LNCaP clone FGC (cell line): ENCODE results near the gene DOCK7.
"Not testable (repeated sequence)": the region's sequence is repeated elsewhere in the genome, so short reads cannot be mapped to it uniquely, and the experiment has no call there.

Source experiments
- DNase-seq: peaks from one replicate; pipeline ENCODE4 v3.0.0-alpha.2; 2011; ENCODE audit warnings: low read depth
- H3K4me3 ChIP-seq: 2 replicates; pipeline ENCODE4 v1.5.1; 2011; ENCODE audit warnings: mild to moderate bottlenecking, low read depth, low read length, control low read depth
- CTCF ChIP-seq: IDR thresholded peaks from 2 replicates; pipeline ENCODE4 v1.5.1; 2012; ENCODE audit warnings: mild to moderate bottlenecking; ENCODE audit not compliant: control insufficient read depth, insufficient read depth; ENCODE audit errors: extremely low read depth

DOCK7 gene

GRCh38 chr1:62612770-62613169 is 75.4 kb downstream of the DOCK7 start:
- no peak for TF ChIP-seq CTCF
- H3K4me3 ChIP-seq: no peak overlapping the region
- no peak for DNase-seq

- not testable (repeated sequence) for DNase-seq, H3K4me3 ChIP-seq
These were observed 77.6 kb downstream of the DOCK7 start for GRCh38 chr1:62610588-62610987.

GRCh38 chr1:62608905-62609304 is 79.3 kb downstream of the DOCK7 start:
- TF ChIP-seq CTCF: no peak
- no peak for DNase-seq
- H3K4me3 ChIP-seq: no peak overlapping the region

- H3K4me3 ChIP-seq: no peak overlapping the region
- no peak for TF ChIP-seq CTCF
- no peak for DNase-seq
These were observed 86.7 kb downstream of the DOCK7 start for GRCh38 chr1:62601457-62601856.

- DNase-seq: no peak
- no peak for TF ChIP-seq CTCF
- H3K4me3 ChIP-seq: no peak overlapping the region
These were observed 89.1 kb downstream of the DOCK7 start for GRCh38 chr1:62599044-62599443.

GRCh38 chr1:62597281-62597680 is 90.9 kb downstream of the DOCK7 start, which contains the start of gene ANGPTL3:
Gene ANGPTL3 (plus strand): TSS chr1:62597520. CDS start chr1:62597567, 47 bp downstream.
- no peak for DNase-seq
- no peak within 1 kb of the TSS for H3K4me3 ChIP-seq
- no peak for TF ChIP-seq CTCF

GRCh38 chr1:62595647-62596046 is 92.5 kb downstream of the DOCK7 start:
- DNase-seq: no peak
- no peak for TF ChIP-seq CTCF
- H3K4me3 ChIP-seq: no peak overlapping the region
